GM08714 (cell line): ENCODE measurements around the gene IDNK.

Experiments used
- H3K4me3 ChIP-seq: fragments of 200-500 bp; sonication (Bioruptor generic); 2 replicates; pipeline ENCODE4 v1.5.1; 2014; ENCODE audit warnings: mild to moderate bottlenecking, low read length, inconsistent platforms
- ZNF274 ChIP-seq: IDR thresholded peaks from 2 replicates; pipeline ENCODE4 v1.6.1; 2012; ENCODE audit warnings: mild to moderate bottlenecking, low read depth, low read length

The IDNK gene

GRCh38 chr9:83623679-83624076 is 735 bp downstream of the IDNK start:
- TF ChIP-seq ZNF274: no peak
- peak overlapping the region; percentile 81 for H3K4me3 ChIP-seq

GRCh38 chr9:83625178-83625577 is 2.2 kb downstream of the IDNK start:
- no peak for TF ChIP-seq ZNF274
- H3K4me3 ChIP-seq: no peak overlapping the region

- no peak overlapping the region for H3K4me3 ChIP-seq
- no peak for TF ChIP-seq ZNF274
Measured at GRCh38 chr9:83628540-83628939, 5.6 kb downstream of the IDNK start.

- no peak overlapping the region for H3K4me3 ChIP-seq
- TF ChIP-seq ZNF274: no peak
Measured at GRCh38 chr9:83629433-83630104, 6.6 kb downstream of the IDNK start.

GRCh38 chr9:83630938-83631457 is 8.1 kb downstream of the IDNK start:
- no peak overlapping the region for H3K4me3 ChIP-seq
- TF ChIP-seq ZNF274: no peak

GRCh38 chr9:83633255-83633654 is 10.3 kb downstream of the IDNK start:
- no peak for TF ChIP-seq ZNF274
- no peak overlapping the region for H3K4me3 ChIP-seq

- TF ChIP-seq ZNF274: no peak
- no peak overlapping the region for H3K4me3 ChIP-seq
Measured at GRCh38 chr9:83633676-83634075, 10.7 kb downstream of the IDNK start.

- no peak overlapping the region for H3K4me3 ChIP-seq
- TF ChIP-seq ZNF274: no peak
Measured at GRCh38 chr9:83636813-83637212, 13.9 kb downstream of the IDNK start.

- H3K4me3 ChIP-seq: no peak overlapping the region
- TF ChIP-seq ZNF274: no peak
Measured at GRCh38 chr9:83637389-83637788, 14.4 kb downstream of the IDNK start.

- no peak for TF ChIP-seq ZNF274
- no peak overlapping the region for H3K4me3 ChIP-seq
Measured at GRCh38 chr9:83639266-83639665, 16.3 kb downstream of the IDNK start.

- H3K4me3 ChIP-seq: no peak overlapping the region
Measured at GRCh38 chr9:83642793-83643192, 19.9 kb downstream of the IDNK start.

GRCh38 chr9:83646500-83647239 is 23.7 kb downstream of the IDNK start:
- TF ChIP-seq ZNF274: no peak
- no peak overlapping the region for H3K4me3 ChIP-seq

More at GRCh38 chr9:83642793-83643192, 19.9 kb downstream of the IDNK start:
- no peak for TF ChIP-seq ZNF274

- TF ChIP-seq ZNF274: no peak
- H3K4me3 ChIP-seq: no peak overlapping the region
Measured at GRCh38 chr9:83649080-83649479, 26.1 kb downstream of the IDNK start.

- H3K4me3 ChIP-seq: no peak overlapping the region
- TF ChIP-seq ZNF274: no peak
Measured at GRCh38 chr9:83649515-83649914, 26.6 kb downstream of the IDNK start.

- no peak for TF ChIP-seq ZNF274
- H3K4me3 ChIP-seq: no peak overlapping the region
Measured at GRCh38 chr9:83651558-83651957, 28.6 kb downstream of the IDNK start.
